Neutrophil (primary cell): ENCODE results near the gene TMEM130.

Experiments used
- H3K27ac ChIP-seq: fragments of 200-600 bp; sonication (generic); 2 replicates; pipeline ENCODE4 v1.5.1; 2016; ENCODE audit warnings: mild to moderate bottlenecking, moderate library complexity
- H3K27me3 ChIP-seq: fragments of 200-600 bp; sonication (generic); 2 replicates; pipeline ENCODE4 v1.6.0; 2016; ENCODE audit warnings: mild to moderate bottlenecking
- H3K36me3 ChIP-seq: fragments of 200-600 bp; sonication (generic); 2 replicates; pipeline ENCODE4 v1.5.1; 2017
- H3K4me1 ChIP-seq, 2 experiments: fragments of 200-600 bp in 1 of 2; sonication (generic) in 1 of 2; 1 replicate in 1 of 2; 2 replicates in 1 of 2; pipeline versions ENCODE4 v1.5.1 to v1.6.1; 2013 to 2016; ENCODE audit warnings: low read depth in 1 of 2, low read length in 1 of 2, mild to moderate bottlenecking in 1 of 2, moderate library complexity in 1 of 2; ENCODE audit not compliant: control insufficient read depth in 1 of 2, insufficient read depth in 1 of 2
- H3K4me3 ChIP-seq, 2 experiments: fragments of 200-600 bp in 1 of 2; sonication (generic) in 1 of 2; 1 replicate in 1 of 2; 2 replicates in 1 of 2; pipeline ENCODE4 v1.5.1; 2013 to 2016; ENCODE audit warnings: low read depth in 1 of 2, low read length in 1 of 2, mild to moderate bottlenecking in 1 of 2, moderate library complexity in 1 of 2
- H3K9me3 ChIP-seq: fragments of 200-600 bp; sonication (generic); 2 replicates; pipeline ENCODE4 v1.5.1; 2016
- TF ChIP-seq, protein P1 (sequence below): fragments of 200-600 bp; sonication (generic); IDR thresholded peaks from 2 replicates; pipeline ENCODE4 v1.5.1; 2016; ENCODE audit warnings: antibody characterized with exemption

TMEM130 gene

DNA sequence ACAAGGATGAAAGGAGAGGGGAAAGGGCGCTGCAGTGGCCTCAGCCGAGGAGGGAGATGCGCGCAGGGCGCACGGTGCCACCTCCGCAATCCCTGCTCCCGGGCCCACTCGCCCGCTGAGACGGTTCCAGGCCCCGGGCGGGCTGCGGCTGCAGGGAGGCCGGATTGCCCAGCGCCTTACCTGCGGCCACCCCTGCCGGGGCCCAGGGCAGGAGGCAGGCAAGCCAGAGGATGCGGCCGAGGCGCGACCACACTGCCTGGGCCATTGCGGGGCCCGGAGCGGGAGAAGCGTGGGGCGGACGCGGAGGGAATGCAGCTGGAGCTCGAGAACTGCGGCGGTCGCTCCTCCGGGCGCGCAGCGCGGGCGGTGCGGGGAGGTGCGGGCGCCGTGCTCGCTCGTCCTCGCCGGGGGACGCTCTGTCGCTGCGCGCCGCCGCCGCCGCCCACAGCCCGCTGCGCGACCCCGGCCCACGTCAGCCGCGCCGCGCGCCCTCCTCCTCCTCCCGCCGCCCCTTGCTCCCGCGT lies at the start of gene TMEM130:
Gene TMEM130, minus strand, starts transcription at position 418 of the 524 bp plus-strand sequence. Its CDS starts 153 bp downstream, at position 265.
- H3K4me1 ChIP-seq = peaks cover 20 to 27% of the 10 kb centered on the region in 2 experiments
- TF ChIP-seq, protein P1, sequence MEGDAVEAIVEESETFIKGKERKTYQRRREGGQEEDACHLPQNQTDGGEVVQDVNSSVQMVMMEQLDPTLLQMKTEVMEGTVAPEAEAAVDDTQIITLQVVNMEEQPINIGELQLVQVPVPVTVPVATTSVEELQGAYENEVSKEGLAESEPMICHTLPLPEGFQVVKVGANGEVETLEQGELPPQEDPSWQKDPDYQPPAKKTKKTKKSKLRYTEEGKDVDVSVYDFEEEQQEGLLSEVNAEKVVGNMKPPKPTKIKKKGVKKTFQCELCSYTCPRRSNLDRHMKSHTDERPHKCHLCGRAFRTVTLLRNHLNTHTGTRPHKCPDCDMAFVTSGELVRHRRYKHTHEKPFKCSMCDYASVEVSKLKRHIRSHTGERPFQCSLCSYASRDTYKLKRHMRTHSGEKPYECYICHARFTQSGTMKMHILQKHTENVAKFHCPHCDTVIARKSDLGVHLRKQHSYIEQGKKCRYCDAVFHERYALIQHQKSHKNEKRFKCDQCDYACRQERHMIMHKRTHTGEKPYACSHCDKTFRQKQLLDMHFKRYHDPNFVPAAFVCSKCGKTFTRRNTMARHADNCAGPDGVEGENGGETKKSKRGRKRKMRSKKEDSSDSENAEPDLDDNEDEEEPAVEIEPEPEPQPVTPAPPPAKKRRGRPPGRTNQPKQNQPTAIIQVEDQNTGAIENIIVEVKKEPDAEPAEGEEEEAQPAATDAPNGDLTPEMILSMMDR = no peak
- H3K4me3 ChIP-seq = peak within 1 kb of the TSS; percentile 62 to 75
- H3K27ac ChIP-seq = peak within 1 kb of the TSS; percentile 52
- H3K9me3 ChIP-seq = no peaks in the 10 kb centered on the region
- H3K27me3 ChIP-seq = peaks cover 76% of the 10 kb centered on the region
- no peaks in the 10 kb centered on the region for H3K36me3 ChIP-seq

DNA sequence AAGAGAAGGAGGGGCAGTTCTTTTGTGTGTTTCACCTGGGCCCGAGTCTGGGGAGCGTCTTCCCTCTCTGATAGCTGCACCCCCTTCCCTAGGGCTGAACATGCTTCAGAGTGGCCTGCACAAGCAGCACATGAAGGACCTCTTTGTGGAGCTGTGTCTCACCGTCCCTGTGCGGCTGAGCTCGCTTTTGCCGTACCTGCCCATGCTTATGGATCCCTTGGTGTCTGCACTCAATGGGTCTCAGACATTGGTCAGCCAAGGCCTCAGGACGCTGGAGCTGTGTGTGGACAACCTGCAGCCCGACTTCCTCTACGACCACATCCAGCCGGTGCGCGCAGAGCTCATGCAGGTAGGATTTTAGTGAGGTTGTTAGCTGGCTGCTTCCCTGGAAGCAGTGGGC lies 47.5 kb upstream of the TMEM130 start:
- H3K27ac ChIP-seq = no peak overlapping the region
- no peak overlapping the region for H3K4me3 ChIP-seq
- H3K27me3 ChIP-seq = no peaks in the 10 kb centered on the region
- H3K9me3 ChIP-seq = no peaks in the 10 kb centered on the region
- peaks cover 94% of the 10 kb centered on the region for H3K36me3 ChIP-seq
- TF ChIP-seq, protein P1 = no peak
- H3K4me1 ChIP-seq = no peaks in the 10 kb centered on the region

DNA sequence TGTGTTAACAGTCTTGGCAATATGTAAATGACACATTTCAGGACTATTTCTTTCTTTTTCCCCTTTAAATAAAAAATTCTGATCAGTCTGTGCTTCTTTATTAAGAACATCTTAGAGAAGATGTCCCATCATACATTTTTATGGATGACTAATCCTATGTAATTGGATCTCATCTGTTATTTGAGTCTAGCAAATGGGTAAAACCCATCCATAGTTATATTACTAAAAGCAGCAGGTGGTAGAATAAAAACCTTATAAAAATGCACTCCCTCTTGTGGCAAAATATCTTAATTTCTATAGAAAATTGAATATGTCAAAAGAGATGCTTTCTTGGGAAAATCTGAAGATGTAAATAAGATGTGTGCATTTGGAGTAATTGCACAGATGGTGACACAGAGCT lies 43.8 kb upstream of the TMEM130 start:
- Histone ChIP-seq H3K4me3 (no peak overlapping the region), H3K27me3 (no peaks in the 10 kb centered on the region), H3K27ac (no peak overlapping the region), H3K4me1 (no peaks in the 10 kb centered on the region), H3K36me3 (peaks cover 94% of the 10 kb centered on the region), H3K9me3 (no peaks in the 10 kb centered on the region)
- TF ChIP-seq, protein P1 = no peak

- Histone ChIP-seq H3K36me3 (peaks cover 95% of the 10 kb centered on the region), H3K27me3 (no peaks in the 10 kb centered on the region), H3K27ac (no peak overlapping the region), H3K4me1 (no peaks in the 10 kb centered on the region), H3K9me3 (no peaks in the 10 kb centered on the region), H3K4me3 (no peak overlapping the region)
- TF ChIP-seq, protein P1 = no peak
Measured at GRCh38 chr7:98913026-98913425, 43.2 kb upstream of the TMEM130 start.

- TF ChIP-seq, protein P1 = no peak
- Histone ChIP-seq H3K36me3 (peaks cover 95% of the 10 kb centered on the region), H3K9me3 (no peaks in the 10 kb centered on the region), H3K4me3 (no peak overlapping the region), H3K27ac (no peak overlapping the region), H3K27me3 (no peaks in the 10 kb centered on the region), H3K4me1 (no peaks in the 10 kb centered on the region)
Measured at GRCh38 chr7:98911916-98912315, 42.1 kb upstream of the TMEM130 start.
